NCI-H69 (cell line): ENCODE measurements around the gene FYB1.

Source experiments
- DNase-seq: peaks from one replicate; lab custom pipeline; 2025; lab: John Stamatoyannopoulos, UW

Gene FYB1

GRCh38 chr5:39121315-39121714, 98.0 kb downstream of the FYB1 start:
- no peak for DNase-seq

- no peak for DNase-seq
Measured at GRCh38 chr5:39120052-39120420, 99.3 kb downstream of the FYB1 start.

- DNase-seq = no peak
Measured at GRCh38 chr5:39119404-39120051, 99.8 kb downstream of the FYB1 start.

GRCh38 chr5:39118638-39119037, 100.7 kb downstream of the FYB1 start:
- DNase-seq = no peak

- no peak for DNase-seq
Measured at GRCh38 chr5:39117401-39117800, 102.0 kb downstream of the FYB1 start.

- no peak for DNase-seq
Measured at GRCh38 chr5:39116344-39117170, 102.8 kb downstream of the FYB1 start.

- DNase-seq = no peak
Measured at GRCh38 chr5:39115644-39116343, 103.6 kb downstream of the FYB1 start.

- DNase-seq = no peak
Measured at GRCh38 chr5:39114155-39114554, 105.2 kb downstream of the FYB1 start.

- no peak for DNase-seq
Measured at GRCh38 chr5:39113354-39113953, 105.9 kb downstream of the FYB1 start.

GRCh38 chr5:39109606-39110005, 109.8 kb downstream of the FYB1 start:
- DNase-seq = no peak

GRCh38 chr5:39108987-39109386, 110.4 kb downstream of the FYB1 start:
- DNase-seq = no peak

- DNase-seq = no peak
Measured at GRCh38 chr5:39107350-39107749, 112.0 kb downstream of the FYB1 start.

GRCh38 chr5:39106322-39106721, 113.0 kb downstream of the FYB1 start:
- DNase-seq = no peak

GRCh38 chr5:39104221-39104620, 115.1 kb downstream of the FYB1 start:
- DNase-seq = no peak

- no peak for DNase-seq
Measured at GRCh38 chr5:39102684-39103155, 116.6 kb downstream of the FYB1 start.

GRCh38 chr5:39100851-39101396, 118.4 kb downstream of the FYB1 start:
- peak; percentile 10 for DNase-seq

- no peak for DNase-seq
Measured at GRCh38 chr5:39100301-39100850, 119.0 kb downstream of the FYB1 start.

GRCh38 chr5:39099831-39100230, 119.5 kb downstream of the FYB1 start:
- DNase-seq = no peak

- DNase-seq = no peak
Measured at GRCh38 chr5:39093352-39093751, 126.0 kb downstream of the FYB1 start.

GRCh38 chr5:39092581-39093351, 126.6 kb downstream of the FYB1 start:
- DNase-seq = peak; percentile 54

GRCh38 chr5:39091940-39092580, 127.3 kb downstream of the FYB1 start:
- no peak for DNase-seq
